OCI-LY3 (cell line): ENCODE measurements around the gene HOXD12.

Source experiments
- CTCF ChIP-seq: fragments of 200-600, 300-600 bp; sonication (generic); IDR thresholded peaks from 2 replicates; pipeline ENCODE4 v1.5.1; 2014; ENCODE audit warnings: antibody characterized with exemption, low read length, low read depth
- EZH2phosphoT487 ChIP-seq: fragments of 200-600 bp; shearing (Covaris generic); IDR thresholded peaks from 2 replicates; pipeline ENCODE4 v1.6.1; 2018; ENCODE audit warnings: antibody characterized with exemption, mixed run types, low read depth

- TF ChIP-seq CTCF (no peak), EZH2phosphoT487 (no peak)
Observed at GRCh38 chr2:176074919-176075425, 24.6 kb upstream of the HOXD12 start.
